ENCODE measurements around the gene MVB12B.

The MVB12B gene

DNA sequence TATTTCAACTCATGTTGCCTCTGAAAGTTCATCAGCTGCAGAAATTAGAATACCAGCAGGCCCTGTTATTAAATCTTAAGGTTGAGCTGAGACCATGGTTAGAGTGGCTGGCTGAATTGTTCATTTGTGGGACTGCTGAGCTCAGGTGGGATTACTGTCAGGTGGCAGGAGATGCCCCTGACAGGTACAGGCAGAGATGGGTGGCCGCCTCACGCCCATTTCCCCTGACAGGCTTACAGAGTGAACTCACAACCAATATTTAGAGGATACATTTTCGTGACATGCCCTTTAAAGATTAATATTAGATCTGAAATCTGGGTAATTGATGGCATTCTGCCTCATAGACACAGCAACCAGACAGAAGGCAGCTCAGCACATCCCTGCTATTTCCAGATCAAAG lies 136.0 kb downstream of the MVB12B start:
- no peak for DNase-seq (ENCODE audit: low read depth)
- TF ChIP-seq, protein P1, sequence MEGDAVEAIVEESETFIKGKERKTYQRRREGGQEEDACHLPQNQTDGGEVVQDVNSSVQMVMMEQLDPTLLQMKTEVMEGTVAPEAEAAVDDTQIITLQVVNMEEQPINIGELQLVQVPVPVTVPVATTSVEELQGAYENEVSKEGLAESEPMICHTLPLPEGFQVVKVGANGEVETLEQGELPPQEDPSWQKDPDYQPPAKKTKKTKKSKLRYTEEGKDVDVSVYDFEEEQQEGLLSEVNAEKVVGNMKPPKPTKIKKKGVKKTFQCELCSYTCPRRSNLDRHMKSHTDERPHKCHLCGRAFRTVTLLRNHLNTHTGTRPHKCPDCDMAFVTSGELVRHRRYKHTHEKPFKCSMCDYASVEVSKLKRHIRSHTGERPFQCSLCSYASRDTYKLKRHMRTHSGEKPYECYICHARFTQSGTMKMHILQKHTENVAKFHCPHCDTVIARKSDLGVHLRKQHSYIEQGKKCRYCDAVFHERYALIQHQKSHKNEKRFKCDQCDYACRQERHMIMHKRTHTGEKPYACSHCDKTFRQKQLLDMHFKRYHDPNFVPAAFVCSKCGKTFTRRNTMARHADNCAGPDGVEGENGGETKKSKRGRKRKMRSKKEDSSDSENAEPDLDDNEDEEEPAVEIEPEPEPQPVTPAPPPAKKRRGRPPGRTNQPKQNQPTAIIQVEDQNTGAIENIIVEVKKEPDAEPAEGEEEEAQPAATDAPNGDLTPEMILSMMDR (conservative IDR thresholded peaks at IDR 0.05; ENCODE audit: control insufficient read depth, insufficient read depth, low read depth, low read length) = no peak
- no peak overlapping the region for H3K4me3 ChIP-seq (ENCODE audit: control insufficient read depth, low read depth, low read length)

DNA sequence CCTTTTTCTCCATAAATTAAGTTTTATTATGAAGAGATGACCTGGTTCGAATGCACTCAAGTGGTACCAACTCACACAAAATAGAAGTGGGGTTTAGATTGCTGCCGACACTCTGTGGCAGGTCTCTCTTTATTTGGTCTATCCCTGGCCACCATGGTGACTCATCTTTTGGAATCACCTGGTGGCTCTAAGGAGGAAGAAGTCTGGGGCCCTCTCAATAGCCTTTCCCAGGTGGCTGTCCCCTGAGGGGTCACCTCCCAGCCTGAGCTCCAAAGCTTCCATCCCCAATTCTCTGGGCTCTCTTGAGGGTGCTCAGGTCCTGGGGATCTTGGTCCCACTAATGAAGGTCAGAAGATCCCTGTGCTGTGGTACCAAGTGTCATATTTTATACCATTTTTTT lies 136.8 kb downstream of the MVB12B start:
- TF ChIP-seq, protein P1 (conservative IDR thresholded peaks at IDR 0.05; ENCODE audit: control insufficient read depth, insufficient read depth, low read depth, low read length) = no peak
- H3K4me3 ChIP-seq (ENCODE audit: control insufficient read depth, low read depth, low read length) = no peak overlapping the region
- no peak for DNase-seq (ENCODE audit: low read depth)

DNA sequence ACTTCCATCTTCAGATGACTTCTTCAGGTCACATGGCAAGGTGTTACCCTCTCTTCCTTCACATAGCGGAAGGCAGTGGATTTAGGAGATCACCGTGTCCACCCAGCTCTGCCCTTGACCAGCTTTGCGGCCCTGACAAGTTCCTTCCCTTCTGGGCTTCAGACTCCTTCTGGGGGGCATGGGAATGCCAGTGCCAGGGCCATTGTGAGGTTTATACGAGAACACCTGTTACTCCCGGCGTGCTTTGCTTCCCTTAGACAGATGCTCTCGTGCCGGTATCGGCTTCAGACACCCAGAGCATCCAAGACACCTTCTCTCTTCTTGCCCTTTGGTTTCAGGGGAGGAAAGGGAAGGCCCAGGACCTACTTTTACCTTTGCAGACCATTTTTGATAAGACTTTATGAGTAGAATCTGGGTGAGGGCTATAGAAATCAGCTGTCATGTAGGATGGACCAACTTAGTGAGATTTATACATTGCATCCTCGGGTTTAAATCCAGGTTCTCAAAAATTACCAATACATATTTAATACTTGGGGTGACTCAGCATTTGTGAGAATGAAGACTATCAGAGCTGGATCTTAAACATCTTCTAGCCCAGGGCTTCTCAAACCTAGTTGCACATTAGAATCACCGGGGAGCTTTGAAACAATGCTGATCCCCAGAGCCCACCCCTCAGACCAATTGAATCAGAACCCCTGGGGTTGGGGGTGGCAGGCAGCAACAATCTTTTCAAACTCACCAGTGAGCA lies 138.2 kb downstream of the MVB12B start:
- TF ChIP-seq, protein P1 (conservative IDR thresholded peaks at IDR 0.05; ENCODE audit: control insufficient read depth, insufficient read depth, low read depth, low read length) = no peak
- H3K4me3 ChIP-seq (ENCODE audit: control insufficient read depth, low read depth, low read length) = no peak overlapping the region
- no peak for DNase-seq (ENCODE audit: low read depth)

DNA sequence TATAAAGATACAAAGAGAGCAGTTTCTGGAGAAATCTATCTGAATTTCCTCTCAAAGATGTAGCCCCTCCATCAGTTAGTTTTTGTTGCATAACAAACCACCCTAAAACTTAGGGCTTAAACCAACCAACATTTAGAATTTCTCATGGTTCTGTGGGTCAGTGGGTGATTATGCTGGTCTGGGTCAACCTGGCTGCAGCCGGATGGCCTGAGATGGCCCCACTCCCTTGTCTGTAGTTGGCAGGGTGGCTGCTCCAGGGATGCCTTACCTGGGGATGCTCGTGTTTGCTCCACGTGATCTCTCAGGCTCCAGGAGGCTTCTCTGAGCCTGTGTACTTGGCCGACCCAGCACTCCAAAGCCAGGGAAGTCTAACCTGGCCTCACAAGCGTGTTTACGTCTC lies 139.3 kb downstream of the MVB12B start:
- H3K4me3 ChIP-seq (ENCODE audit: control insufficient read depth, low read depth, low read length) = no peak overlapping the region
- TF ChIP-seq, protein P1 (conservative IDR thresholded peaks at IDR 0.05; ENCODE audit: control insufficient read depth, insufficient read depth, low read depth, low read length) = no peak
- no peak for DNase-seq (ENCODE audit: low read depth)

DNA sequence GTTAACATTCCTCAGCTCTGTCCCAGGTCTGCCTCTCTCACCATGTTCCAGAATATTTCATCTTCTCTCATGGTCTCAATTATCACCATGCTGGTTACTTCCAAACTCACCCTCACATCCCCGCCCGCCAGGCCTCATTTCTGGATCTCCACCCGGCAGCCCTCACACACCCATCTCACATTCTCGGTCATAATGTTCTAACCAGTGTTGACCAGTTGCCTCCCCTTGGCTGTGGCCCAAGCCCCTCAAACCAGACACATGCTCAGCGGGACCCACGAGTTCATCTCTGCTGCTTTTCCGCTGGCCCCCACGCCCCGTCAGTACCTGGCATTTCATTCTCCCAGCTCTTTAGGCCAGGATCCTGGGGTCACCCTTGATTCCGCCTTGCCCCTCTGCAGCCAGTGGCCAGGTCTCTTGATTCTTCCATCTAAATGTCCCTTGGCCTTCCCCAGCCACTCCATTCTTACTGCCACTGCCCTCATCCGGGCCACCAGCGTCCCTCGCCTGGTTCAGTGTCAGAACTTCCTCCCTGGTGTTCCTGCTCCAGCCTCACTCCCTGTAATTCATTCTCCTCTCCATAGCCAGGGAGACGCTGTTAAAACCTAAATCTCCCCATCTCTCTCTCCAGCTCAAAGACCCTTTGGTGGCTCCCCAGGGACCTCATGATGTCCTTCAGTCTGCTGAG lies 141.7 kb downstream of the MVB12B start:
- no peak overlapping the region for H3K4me3 ChIP-seq (ENCODE audit: control insufficient read depth, low read depth, low read length)
- TF ChIP-seq, protein P1 (conservative IDR thresholded peaks at IDR 0.05; ENCODE audit: control insufficient read depth, insufficient read depth, low read depth, low read length) = no peak
- DNase-seq (ENCODE audit: low read depth) = no peak

DNA sequence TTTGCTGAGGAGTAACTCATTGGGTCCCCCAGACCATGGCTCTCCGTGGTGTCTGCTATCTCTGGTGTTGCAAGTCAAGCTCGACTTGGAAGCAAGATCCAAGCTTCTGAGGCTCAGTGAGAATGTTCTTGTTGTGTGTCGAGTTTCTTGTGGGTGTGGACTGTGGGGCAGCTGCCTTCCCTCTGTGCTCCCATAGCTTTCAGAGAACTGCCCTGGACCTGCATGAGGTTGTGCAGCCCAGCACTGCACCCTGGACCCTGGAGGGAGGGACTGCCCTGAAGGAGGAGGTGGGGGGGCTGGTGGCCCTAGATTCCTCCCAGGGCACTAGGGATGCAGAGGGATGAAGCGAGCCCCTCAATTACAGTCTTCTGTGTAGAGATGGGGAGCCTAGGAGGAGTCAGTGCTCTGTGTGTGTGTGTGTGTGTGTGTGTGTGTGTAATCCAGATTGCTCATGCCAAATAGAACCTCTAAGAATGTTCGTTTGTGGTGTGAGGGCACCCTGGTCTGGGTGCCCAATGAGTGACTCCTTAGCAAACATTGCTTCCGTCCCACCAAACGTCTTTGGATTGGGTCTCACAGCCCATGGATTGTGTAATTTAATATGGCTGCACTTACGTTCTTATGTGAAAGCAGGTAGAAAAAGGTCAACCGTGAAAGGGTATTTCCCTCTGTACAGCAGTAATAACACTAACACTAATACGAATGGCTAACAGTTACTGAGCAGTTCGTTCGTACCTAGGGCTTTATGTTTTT lies 143.8 kb downstream of the MVB12B start:
- no peak overlapping the region for H3K4me3 ChIP-seq (ENCODE audit: control insufficient read depth, low read depth, low read length)
- DNase-seq (ENCODE audit: low read depth) = no peak
- TF ChIP-seq, protein P1 (conservative IDR thresholded peaks at IDR 0.05; ENCODE audit: control insufficient read depth, insufficient read depth, low read depth, low read length) = no peak

All from fibroblast of mammary gland (primary cell).